Right lobe of liver (tissue), 6 donors: ENCODE data around the gene CACNA2D2. TPM values are rescaled to one million over a fixed set of nuclear protein-coding genes. Genes with fewer than 3 reads are reported as not detected.

ENCODE experiments used
- ATAC-seq, 4 donors: fragments of 200-7000 bp; cut with Tn5 transposase; one replicate each; pipeline ENCODE4 v1.9.1; 2020; ENCODE audit warnings: mild to moderate bottlenecking in 4 of 4, moderate library complexity in 4 of 4
- DNase-seq, 3 donors: peaks; one replicate each; pipeline ENCODE4 v3.0.0-alpha.2; 2020
- H3K27ac ChIP-seq, 3 donors: fragments of 200-600 bp; one replicate each; pipeline ENCODE4 v1.8.0; 2022
- H3K27me3 ChIP-seq, 2 donors: fragments of 200-600 bp; one replicate each; pipeline ENCODE4 v1.8.0; 2022
- H3K36me3 ChIP-seq, 4 donors: fragments of 200-600 bp; sonication (generic) in 1 of 4; one replicate each; pipeline versions ENCODE4 v1.5.1 to v1.8.0; 2017 to 2022; ENCODE audit warnings: control low read depth in 1 of 4
- H3K4me1 ChIP-seq, 4 donors: fragments of 200-600 bp; sonication (generic) in 1 of 4; one replicate each; pipeline versions ENCODE4 v1.5.1 to v1.8.0; 2017 to 2022; ENCODE audit warnings: control low read depth in 1 of 4
- H3K4me3 ChIP-seq, 3 donors: fragments of 200-600 bp; one replicate each; pipeline ENCODE4 v1.8.0; 2022
- H3K9me3 ChIP-seq, 4 donors: fragments of 200-600 bp; sonication (generic) in 1 of 4; one replicate each; pipeline versions ENCODE4 v1.5.1 to v1.8.0; 2017 to 2022; ENCODE audit warnings: control low read depth in 1 of 4
- CTCF ChIP-seq, 4 donors: fragments of 200-600 bp in 3 of 4; fragments of 450-650 bp in 1 of 4; IDR thresholded peaks; one replicate each; pipeline versions ENCODE4 v1.5.1 to v1.8.0; 2016 to 2022; ENCODE audit warnings: antibody characterized with exemption in 4 of 4, mild to moderate bottlenecking in 2 of 4
- POLR2A ChIP-seq: fragments of 450-650 bp; IDR thresholded peaks from one replicate; pipeline ENCODE4 v1.6.1; 2017; ENCODE audit warnings: antibody characterized with exemption, mild to moderate bottlenecking
- WGBS: methylation state at CpG from one replicate; pipeline ENCODE4 v1.1.6; 2018; ENCODE audit warnings: low coverage, low lambda C conversion rate; ENCODE audit not compliant: insufficient coverage; ENCODE audit errors: missing lambda C conversion rate; 5-methylcytosine and 5-hydroxymethylcytosine counted together
- intact Hi-C, 2 donors: fragments of 100-400 bp; cut with DNase I; formaldehyde crosslinking; loops; one replicate each; pipeline versions ENCODE4 v1.11.2 to v1.14.1; 2022
- total RNA-seq, 6 experiments: library from RNA; depleted of rRNA in 2 of 6; stranded (reverse); fragments of >200 nt in 2 of 6; fragmentation: NEBNext Ultra II Directional in 3 of 6; extraction: Animal tissue kit (Norgen Biotek cat#: 25700) in 3 of 6; gene quantifications; one replicate each; pipeline versions ENCODE4 v1.1.0 to v1.2.4, GENCODE V29; 2016 to 2023
- donor health status: DM: no; HTN: yes; CAD: no.
- donor health status: DM: no; HTN: no; CAD: no.
- donor health status: DM: no; HTN: no; CAD: no.
- donor health status: DM: no; HTN: yes; CAD: no.
- donor health status: DM: no; HTN: yes; CAD: no.

The CACNA2D2 gene
- total RNA-seq, 6 experiments from 2014 or later = 0.06 to 0.39 (median 0.26) TPM; not detected in 1

GRCh38 chr3:50390508-50391224, 112.8 kb downstream of the CACNA2D2 start:
- TF ChIP-seq POLR2A (no peak), CTCF (IDR thresholded peaks at IDR 0.05) (no peak)
- DNase-seq = peak; percentile 67 to 79 (median 72)
- Histone ChIP-seq H3K36me3 (no peaks in the 10 kb centered on the region), H3K27ac (no peak overlapping the region), H3K4me1 (no peaks in the 10 kb centered on the region), H3K4me3 (no peak overlapping the region), H3K27me3 (no peaks in the 10 kb centered on the region), H3K9me3 (no peaks in the 10 kb centered on the region)
- ATAC-seq = peak; percentile 56 to 77 (median 64)
- intact Hi-C loops = no loop called here
- 60% methylated on average over 3 of the region's 12 CpGs for WGBS

GRCh38 chr3:50389414-50389767, 114.0 kb downstream of the CACNA2D2 start:
- ATAC-seq (no peak), DNase-seq (no peak)
- H3K4me1 ChIP-seq = no peaks in the 10 kb centered on the region
- H3K4me3 ChIP-seq = no peak overlapping the region
- WGBS = no CpG with 5 or more reads among the region's 6 CpGs
- H3K27me3 ChIP-seq = no peaks in the 10 kb centered on the region
- no peak overlapping the region for H3K27ac ChIP-seq
- no peak for TF ChIP-seq CTCF (IDR thresholded peaks at IDR 0.05)
- no peak for TF ChIP-seq POLR2A
- intact Hi-C loops = no loop called here
- H3K36me3 ChIP-seq = no peaks in the 10 kb centered on the region
- no peaks in the 10 kb centered on the region for H3K9me3 ChIP-seq

GRCh38 chr3:50388720-50389413, 114.6 kb downstream of the CACNA2D2 start:
- no peaks in the 10 kb centered on the region for H3K4me1 ChIP-seq
- 66% methylated on average over 7 of the region's 22 CpGs for WGBS
- no peaks in the 10 kb centered on the region for H3K36me3 ChIP-seq
- intact Hi-C loops = no loop called here
- no peak for TF ChIP-seq CTCF (IDR thresholded peaks at IDR 0.05)
- no peak for TF ChIP-seq POLR2A
- H3K9me3 ChIP-seq = no peaks in the 10 kb centered on the region
- no peaks in the 10 kb centered on the region for H3K27me3 ChIP-seq
- H3K27ac ChIP-seq = no peak overlapping the region
- ATAC-seq (no peak), DNase-seq (no peak)
- no peak overlapping the region for H3K4me3 ChIP-seq

- Histone ChIP-seq H3K4me3 (no peak overlapping the region), H3K27me3 (no peaks in the 10 kb centered on the region), H3K27ac (no peak overlapping the region), H3K9me3 (no peaks in the 10 kb centered on the region), H3K4me1 (no peaks in the 10 kb centered on the region), H3K36me3 (no peaks in the 10 kb centered on the region)
- intact Hi-C loops = no loop called here
- WGBS = 51% methylated on average over 3 of the region's 25 CpGs
- TF ChIP-seq CTCF (IDR thresholded peaks at IDR 0.05) (peak in 1 of 4 donors; percentile 7), POLR2A (no peak)
- no peak for DNase-seq
- peak in 1 of 4 donors; percentile 14 for ATAC-seq
These were observed 115.3 kb downstream of the CACNA2D2 start for GRCh38 chr3:50388016-50388719.
